ENCODE measurements around the gene DNM2. TPM values are rescaled to one million over a fixed set of nuclear protein-coding genes. Genes with fewer than 3 reads are reported as not detected.

DNM2 gene
- total RNA-seq, 1 experiment from 2014 or later: 125 TPM

DNA sequence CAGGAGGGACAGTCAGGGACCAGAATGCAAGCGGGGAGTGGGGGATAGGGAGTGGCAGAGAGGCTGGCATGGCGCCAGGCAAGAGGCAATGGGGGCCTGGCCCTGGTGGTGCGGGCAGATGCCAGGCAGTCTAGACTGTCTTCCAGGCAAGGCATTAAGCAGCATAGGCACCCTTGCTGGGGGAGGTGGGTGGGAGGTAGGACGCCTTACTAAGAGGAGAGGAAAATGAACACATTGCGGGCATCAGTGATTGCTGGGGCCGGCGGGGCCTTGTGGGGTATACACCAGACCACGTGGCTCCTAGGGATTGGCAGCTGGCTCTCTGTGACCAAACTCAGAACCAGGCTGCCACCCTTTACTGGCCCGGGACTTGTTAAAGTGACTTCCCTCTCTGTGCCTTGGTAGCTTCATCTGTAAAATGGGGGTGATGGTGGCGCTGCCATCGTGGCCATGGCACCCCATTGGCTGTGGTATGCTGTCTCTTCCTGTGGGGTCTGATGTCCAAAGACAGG lies 46.0 kb downstream of the DNM2 start:
- in situ Hi-C loops (cut with HindIII; ENCODE audit: low pct_unique_long_range_greater_than_20kb, low sequenced_read_pairs): no loop called here
- Histone ChIP-seq H3K9me3 (ENCODE audit: control insufficient read depth, insufficient read depth, low read depth, low read length) (no peaks in the 10 kb centered on the region), H3K4me1 (ENCODE audit: control insufficient read depth, insufficient read depth, low read length) (peaks cover 26% of the 10 kb centered on the region), H3K36me3 (ENCODE audit: control insufficient read depth, insufficient read depth, low read length) (no peaks in the 10 kb centered on the region), H3K27ac (ENCODE audit: low read length) (no peak overlapping the region), H3K4me3 (ENCODE audit: low read depth in 2 of 2, low read length in 2 of 2) (no peak overlapping the region), H3K27me3 (ENCODE audit: control insufficient read depth, insufficient read depth, low read length) (no peaks in the 10 kb centered on the region)
- intact Hi-C loops (cut with micrococcal nuclease; ENCODE audit: unreplicated experiment): no loop called here
- TF ChIP-seq TCF7L2 (IDR thresholded peaks at IDR 0.05; ENCODE audit: low read depth, low read length) (no peak), SIN3A (IDR thresholded peaks at IDR 0.05; ENCODE audit: borderline replicate concordance, insufficient read depth, low read depth, low read length) (no peak), POLR2AphosphoS5 (IDR thresholded peaks at IDR 0.05; ENCODE audit: low read depth, low read length) (no peak)
- TF ChIP-seq, protein P1, sequence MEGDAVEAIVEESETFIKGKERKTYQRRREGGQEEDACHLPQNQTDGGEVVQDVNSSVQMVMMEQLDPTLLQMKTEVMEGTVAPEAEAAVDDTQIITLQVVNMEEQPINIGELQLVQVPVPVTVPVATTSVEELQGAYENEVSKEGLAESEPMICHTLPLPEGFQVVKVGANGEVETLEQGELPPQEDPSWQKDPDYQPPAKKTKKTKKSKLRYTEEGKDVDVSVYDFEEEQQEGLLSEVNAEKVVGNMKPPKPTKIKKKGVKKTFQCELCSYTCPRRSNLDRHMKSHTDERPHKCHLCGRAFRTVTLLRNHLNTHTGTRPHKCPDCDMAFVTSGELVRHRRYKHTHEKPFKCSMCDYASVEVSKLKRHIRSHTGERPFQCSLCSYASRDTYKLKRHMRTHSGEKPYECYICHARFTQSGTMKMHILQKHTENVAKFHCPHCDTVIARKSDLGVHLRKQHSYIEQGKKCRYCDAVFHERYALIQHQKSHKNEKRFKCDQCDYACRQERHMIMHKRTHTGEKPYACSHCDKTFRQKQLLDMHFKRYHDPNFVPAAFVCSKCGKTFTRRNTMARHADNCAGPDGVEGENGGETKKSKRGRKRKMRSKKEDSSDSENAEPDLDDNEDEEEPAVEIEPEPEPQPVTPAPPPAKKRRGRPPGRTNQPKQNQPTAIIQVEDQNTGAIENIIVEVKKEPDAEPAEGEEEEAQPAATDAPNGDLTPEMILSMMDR (IDR thresholded peaks at IDR 0.05): no peak
- TF ChIP-seq, protein P2, sequence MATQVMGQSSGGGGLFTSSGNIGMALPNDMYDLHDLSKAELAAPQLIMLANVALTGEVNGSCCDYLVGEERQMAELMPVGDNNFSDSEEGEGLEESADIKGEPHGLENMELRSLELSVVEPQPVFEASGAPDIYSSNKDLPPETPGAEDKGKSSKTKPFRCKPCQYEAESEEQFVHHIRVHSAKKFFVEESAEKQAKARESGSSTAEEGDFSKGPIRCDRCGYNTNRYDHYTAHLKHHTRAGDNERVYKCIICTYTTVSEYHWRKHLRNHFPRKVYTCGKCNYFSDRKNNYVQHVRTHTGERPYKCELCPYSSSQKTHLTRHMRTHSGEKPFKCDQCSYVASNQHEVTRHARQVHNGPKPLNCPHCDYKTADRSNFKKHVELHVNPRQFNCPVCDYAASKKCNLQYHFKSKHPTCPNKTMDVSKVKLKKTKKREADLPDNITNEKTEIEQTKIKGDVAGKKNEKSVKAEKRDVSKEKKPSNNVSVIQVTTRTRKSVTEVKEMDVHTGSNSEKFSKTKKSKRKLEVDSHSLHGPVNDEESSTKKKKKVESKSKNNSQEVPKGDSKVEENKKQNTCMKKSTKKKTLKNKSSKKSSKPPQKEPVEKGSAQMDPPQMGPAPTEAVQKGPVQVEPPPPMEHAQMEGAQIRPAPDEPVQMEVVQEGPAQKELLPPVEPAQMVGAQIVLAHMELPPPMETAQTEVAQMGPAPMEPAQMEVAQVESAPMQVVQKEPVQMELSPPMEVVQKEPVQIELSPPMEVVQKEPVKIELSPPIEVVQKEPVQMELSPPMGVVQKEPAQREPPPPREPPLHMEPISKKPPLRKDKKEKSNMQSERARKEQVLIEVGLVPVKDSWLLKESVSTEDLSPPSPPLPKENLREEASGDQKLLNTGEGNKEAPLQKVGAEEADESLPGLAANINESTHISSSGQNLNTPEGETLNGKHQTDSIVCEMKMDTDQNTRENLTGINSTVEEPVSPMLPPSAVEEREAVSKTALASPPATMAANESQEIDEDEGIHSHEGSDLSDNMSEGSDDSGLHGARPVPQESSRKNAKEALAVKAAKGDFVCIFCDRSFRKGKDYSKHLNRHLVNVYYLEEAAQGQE (IDR thresholded peaks at IDR 0.05; ENCODE audit: insufficient read depth in 1 of 2, low read depth in 2 of 2, low read length in 1 of 2): no peak
- CTCF ChIA-PET: no interaction called here
- ATAC-seq (no peak), DNase-seq (ENCODE audit: low read depth, low spot score) (no peak)
- POLR2A ChIA-PET: no interaction called here
- BruUV-seq (replicated peaks): no TSS peak

DNA sequence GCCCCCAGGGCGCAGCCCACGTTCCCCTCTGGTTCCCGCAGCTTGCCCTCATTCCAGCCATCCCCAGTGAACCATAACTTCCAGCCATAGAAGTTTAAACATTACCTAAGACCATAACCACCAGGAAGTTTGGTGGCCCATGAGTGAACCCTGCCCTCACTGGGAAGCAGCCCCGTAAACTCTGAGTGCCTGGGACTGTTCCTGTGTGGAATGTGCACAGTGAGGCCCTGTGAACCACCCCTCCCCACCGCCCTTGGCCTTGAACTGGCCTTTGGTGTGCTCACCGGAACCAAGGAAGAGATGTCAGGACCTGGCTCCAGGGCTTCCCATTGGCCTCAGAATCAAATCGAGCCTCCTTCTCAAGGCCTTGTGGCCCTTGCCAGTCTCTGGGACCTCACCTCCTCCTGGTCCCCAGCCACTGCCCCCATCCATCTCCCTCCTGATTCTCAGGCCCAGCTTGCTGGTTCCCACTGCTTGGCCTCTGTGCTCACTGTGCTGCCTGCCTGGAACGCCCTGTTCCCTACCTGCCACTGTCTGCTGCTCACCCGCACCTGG lies 46.5 kb downstream of the DNM2 start:
- no peaks in the 10 kb centered on the region for H3K27me3 ChIP-seq (ENCODE audit: control insufficient read depth, insufficient read depth, low read length)
- H3K4me3 ChIP-seq (ENCODE audit: low read depth in 2 of 2, low read length in 2 of 2): no peak overlapping the region
- no peak overlapping the region for H3K27ac ChIP-seq (ENCODE audit: low read length)
- intact Hi-C loops (cut with micrococcal nuclease; ENCODE audit: unreplicated experiment) (no loop called here), in situ Hi-C loops (cut with HindIII; ENCODE audit: low pct_unique_long_range_greater_than_20kb, low sequenced_read_pairs) (no loop called here)
- POLR2A ChIA-PET: no interaction called here
- H3K4me1 ChIP-seq (ENCODE audit: control insufficient read depth, insufficient read depth, low read length): peaks cover 25% of the 10 kb centered on the region
- DNase-seq (ENCODE audit: low read depth, low spot score) (no peak), ATAC-seq (no peak)
- no peaks in the 10 kb centered on the region for H3K36me3 ChIP-seq (ENCODE audit: control insufficient read depth, insufficient read depth, low read length)
- BruUV-seq (replicated peaks): no TSS peak
- TF ChIP-seq POLR2AphosphoS5 (IDR thresholded peaks at IDR 0.05; ENCODE audit: low read depth, low read length): no peak
- TF ChIP-seq, protein P2 (IDR thresholded peaks at IDR 0.05; ENCODE audit: insufficient read depth in 1 of 2, low read depth in 2 of 2, low read length in 1 of 2): no peak
- TF ChIP-seq, protein P1 (IDR thresholded peaks at IDR 0.05): no peak
- CTCF ChIA-PET: no interaction called here
- no peaks in the 10 kb centered on the region for H3K9me3 ChIP-seq (ENCODE audit: control insufficient read depth, insufficient read depth, low read depth, low read length)
